Mucosa of gallbladder (tissue), 1 donor: Measurements from ENCODE around the gene LRP1B. TPM values are rescaled to one million over a fixed set of nuclear protein-coding genes. Genes with fewer than 3 reads are reported as not detected.

Experiments used
- DNase-seq: peaks from one replicate; pipeline ENCODE4 v3.0.0-alpha.2; 2020; ENCODE audit warnings: low spot score
- total RNA-seq: library from RNA; stranded (reverse); gene quantifications from one replicate; pipeline ENCODE4 v1.2.1, GENCODE V29; 2021
- donor health status: DM: no; HTN: no; CAD: no.

The LRP1B gene
- total RNA-seq, 1 donor from 2014 or later = 0.26 TPM

- DNase-seq = no peak
Measured at GRCh38 chr2:140905083-140905781, 1225.6 kb downstream of the LRP1B start.

- DNase-seq = no peak
Measured at GRCh38 chr2:140895378-140895777, 1235.4 kb downstream of the LRP1B start.

DNA sequence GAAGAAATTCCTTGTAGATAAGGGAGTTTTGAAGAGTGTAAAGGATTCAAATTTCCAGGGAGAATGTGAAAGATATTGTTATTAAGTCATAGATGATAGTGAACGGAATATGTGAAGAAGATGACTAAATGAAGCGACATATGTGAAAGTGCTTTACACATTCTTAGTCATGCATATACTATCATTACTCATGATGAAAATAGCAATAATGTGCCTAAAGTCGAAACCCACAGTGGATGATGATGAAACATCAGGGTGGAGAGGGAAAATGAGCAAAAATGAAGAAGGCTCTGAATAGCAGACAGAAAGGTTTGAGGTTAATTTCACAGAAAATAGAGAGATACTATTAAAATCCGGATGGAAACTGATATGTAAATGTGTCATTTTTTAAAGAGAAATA lies 1237.1 kb downstream of the LRP1B start:
- no peak for DNase-seq

DNA sequence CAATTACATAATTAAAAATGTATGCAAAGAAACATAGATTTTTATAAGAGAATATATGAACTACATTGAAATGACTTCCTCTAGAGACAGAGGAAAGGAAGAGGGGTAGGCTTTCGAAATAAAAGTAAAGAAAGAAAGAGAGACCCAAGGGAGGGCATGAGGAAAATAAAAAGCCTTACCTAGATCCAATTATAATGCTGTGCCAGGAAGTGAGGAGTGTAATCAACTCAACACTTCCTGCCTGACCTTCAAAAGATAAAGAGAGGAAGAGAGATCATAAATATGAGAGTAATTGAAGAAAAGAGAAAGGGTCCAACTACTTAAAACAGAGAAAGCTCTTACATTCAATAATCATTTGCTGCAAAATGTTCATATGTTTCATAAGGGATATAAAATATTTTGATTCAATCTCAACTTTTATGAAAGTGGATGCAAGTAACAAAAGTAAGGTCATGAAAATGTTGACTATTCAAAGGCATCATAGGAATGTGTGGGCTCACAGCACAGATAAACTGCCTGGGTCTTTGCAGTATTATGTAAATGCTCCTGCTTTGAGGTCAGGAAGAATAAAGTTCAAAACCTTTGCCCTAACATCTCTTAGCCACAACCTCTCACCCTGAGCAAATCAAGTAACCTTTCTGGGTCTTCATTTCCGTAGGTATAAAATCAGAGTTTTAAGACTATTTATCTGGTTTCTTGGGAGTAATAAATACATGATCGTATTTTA lies 1237.7 kb downstream of the LRP1B start:
- no peak for DNase-seq

- DNase-seq = no peak
Measured at GRCh38 chr2:140892436-140892835, 1238.4 kb downstream of the LRP1B start.

- no peak for DNase-seq
Measured at GRCh38 chr2:140891614-140892212, 1239.1 kb downstream of the LRP1B start.

DNA sequence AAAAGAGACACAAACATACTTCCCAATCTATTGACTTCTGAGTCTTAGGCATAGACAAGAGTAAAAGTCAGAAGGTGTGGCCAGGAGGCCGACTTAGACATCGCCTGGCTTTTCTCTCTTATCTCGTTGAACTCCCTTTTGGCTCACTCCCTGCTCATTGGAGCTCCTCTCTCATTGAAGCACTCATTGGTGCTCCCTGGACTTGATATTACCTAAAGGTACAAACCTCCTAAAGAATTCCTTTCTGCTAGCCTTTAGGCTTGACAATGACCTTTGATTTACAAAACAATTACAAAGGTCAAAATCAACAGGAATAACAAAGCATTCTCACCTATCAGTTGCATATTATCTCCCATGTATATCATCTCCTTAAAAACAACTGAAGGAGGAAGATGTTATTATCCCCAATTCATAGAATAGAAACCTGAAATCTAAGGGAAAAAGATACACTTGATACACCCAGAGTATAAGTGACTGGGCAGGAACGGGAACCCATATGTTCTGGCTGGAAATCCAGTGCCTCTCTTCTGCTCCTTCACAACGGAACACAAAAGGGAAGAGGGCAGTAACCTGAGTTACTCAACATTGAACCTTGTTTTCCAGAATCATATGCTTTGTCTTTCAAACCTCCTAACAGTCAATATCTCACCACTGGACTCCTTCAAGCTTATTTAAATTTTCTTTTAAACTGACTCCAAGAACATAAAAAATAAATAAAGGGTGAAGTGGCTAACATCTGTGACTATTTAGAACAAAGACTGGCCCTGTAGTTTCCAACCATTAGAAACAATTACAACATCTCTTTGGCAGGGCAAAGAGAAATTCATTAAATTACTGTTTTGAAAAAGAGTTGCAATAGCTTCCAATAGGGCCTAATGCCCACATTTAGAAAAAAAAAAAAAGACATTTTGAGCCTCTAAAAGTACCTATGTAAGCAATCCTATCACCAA lies 1247.9 kb downstream of the LRP1B start:
- DNase-seq = no peak

DNA sequence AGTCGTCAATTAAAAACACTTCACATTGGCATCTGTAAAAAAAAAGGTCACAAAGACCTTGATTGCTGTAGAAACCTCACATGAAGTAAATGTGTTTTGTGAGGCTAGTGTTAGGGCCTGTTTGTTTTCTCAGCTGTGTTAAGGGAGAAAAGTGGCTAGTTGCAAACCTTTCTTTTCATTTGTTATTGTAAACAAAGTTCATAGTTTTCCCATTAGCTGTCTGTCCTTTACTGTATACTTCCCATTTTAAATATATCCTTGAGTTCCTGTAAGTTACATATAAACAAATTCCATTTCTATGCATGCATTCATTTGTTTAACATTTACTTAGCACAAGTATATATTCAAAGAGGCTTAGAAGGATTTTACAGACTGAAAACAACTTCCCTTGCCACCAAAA lies 1250.2 kb downstream of the LRP1B start:
- DNase-seq = no peak

DNA sequence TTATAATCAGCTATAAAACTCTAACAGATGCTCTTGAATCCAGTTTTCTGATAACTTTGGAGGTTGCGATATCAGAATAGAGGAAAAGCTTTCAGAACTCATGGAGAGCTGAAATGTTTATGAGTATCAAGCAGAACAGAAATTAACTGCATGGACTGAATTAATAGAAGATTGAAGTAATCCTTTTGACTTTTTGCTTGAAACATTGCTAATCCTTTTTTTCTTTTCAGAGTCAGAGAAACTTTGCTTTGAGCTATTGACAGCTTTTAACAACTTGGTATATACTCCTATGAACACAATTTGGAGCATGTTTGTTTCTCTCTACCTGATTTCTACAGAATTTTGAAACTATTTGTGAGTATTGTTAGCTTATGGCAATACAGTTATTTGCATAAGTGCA lies 1254.8 kb downstream of the LRP1B start:
- no peak for DNase-seq

- no peak for DNase-seq
Measured at GRCh38 chr2:140873915-140874531, 1256.8 kb downstream of the LRP1B start.

- no peak for DNase-seq
Measured at GRCh38 chr2:140869925-140870324, 1260.9 kb downstream of the LRP1B start.

DNA sequence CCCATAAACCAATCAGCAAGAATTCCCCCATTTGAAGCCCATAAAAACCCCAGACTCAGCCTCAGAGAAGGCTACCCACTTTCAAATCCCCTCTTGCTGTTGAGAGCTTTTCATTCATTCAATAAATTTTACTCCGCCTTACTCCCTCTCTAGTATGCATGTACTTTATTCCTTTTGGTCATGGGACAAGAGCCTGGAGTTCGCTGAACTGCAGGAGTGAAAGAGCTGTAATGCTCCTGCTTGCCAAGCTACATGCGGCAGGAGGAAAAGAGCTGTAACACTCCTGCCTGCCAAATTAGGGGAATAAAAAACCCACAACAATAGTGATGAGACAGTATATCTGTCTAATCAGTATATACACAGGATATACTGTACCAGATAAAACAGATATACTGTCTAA lies 1261.7 kb downstream of the LRP1B start:
- no peak for DNase-seq

GRCh38 chr2:140865837-140866236 lies 1265.0 kb downstream of the LRP1B start:
- DNase-seq = no peak

DNA sequence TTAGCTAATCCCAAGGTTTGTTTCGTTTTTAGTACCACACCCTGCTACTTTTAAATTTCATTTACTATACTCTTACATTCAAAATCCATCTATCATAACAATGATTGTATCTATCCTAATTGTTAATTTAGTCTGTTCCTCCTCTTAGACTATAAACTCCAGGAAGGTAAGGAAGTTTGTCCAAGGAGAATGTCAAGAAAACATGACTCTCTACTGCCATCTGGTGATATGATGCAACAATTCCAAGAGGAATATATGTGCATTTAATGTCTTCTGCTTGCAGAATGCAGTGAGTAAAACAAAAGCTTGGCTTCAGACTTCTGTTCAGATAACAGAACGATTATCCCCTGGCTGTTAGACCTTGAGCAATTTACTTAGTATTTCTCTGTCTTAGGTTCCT lies 1267.1 kb downstream of the LRP1B start:
- DNase-seq = no peak

- no peak for DNase-seq
Measured at GRCh38 chr2:140862181-140862580, 1268.6 kb downstream of the LRP1B start.

GRCh38 chr2:140861666-140862065 lies 1269.2 kb downstream of the LRP1B start:
- DNase-seq = no peak

DNA sequence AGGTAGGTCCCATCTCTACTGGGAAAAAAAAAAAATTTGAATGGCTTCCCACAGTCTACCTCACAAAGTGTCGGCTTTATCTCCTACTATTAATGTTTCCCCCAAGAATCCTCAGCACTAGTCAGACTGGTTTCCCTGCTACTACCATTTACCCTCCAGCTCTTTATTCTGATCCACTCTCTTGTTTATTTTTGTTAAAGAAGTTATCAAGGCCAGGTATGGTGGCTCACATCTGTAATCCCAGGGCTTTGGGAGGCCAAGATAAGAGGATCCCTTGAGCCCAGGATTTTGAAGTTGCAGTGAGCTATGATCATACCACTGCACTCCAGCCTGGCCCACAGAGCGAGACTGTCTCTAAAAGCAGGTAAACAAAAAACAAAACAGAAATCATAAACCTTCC lies 1275.3 kb downstream of the LRP1B start:
- DNase-seq = no peak

DNA sequence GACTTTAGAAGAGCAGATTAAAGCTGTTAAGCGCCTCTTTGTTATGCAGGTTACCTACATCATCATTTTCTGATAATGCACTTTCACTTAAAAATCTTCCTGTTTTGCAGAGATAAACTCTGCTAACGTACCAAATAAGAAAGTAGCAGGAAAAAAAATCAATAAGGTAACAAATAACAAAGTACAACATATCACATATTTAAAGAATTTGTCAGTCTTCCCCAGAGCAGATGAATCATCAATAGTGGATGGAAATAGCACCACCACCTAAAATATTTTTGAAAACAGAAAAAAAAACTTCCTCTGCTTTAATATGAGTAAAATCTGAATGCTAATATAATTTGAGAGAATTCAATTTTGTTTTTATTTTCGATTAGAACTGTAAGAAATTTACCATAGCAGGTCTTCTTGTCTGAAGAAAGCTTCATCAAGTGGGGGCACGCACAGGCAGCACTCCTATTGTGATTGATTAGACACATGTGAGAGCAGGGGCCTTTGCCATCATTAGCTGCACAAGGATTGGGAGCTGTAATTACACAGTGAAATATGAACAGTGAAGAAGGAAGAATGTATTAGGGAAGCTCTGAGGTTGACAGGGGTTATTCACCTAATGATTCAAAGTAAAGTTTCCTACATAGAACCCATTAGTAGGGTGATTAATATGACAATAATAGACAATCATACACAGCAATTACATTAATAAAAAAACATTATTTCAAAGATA lies 1279.4 kb downstream of the LRP1B start:
- no peak for DNase-seq

DNA sequence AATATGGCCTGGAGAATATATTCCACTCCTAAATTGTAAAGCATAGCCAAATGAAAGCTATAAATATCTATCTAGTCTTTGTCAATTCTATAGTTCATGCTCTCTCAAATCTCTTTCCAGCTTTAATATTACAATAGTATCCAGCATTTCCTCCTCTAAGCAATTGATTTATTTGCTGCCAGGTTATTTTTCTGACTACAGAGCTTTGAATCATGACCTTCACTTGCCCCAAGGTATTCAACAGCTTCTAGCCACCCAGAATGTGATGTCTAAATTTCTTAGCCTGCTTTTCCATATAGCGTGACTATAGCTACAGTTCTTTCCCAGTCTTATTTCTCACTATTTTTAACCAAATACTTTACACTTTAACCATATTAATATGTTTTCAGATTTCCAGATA lies 1287.6 kb downstream of the LRP1B start:
- DNase-seq = no peak

DNA sequence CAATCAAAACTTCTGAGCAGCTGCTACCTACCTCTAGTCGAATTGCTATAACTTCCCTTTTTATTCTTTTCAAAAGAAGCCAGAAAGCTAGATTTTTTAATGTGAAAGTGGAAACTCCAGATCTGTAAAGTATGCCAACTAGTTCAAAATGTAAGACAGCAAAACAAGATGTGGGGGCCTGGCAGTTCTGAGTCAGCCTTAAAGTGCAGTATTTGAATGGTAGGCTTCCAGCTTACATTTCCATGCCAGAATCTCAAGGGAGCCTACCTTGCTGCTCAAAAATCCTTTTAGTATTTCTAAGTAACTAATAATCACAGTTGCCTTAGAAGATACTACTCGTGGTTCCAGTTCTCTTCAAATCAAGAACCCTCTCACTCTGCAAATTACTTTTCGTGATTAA lies 1288.7 kb downstream of the LRP1B start:
- DNase-seq = no peak

GRCh38 chr2:140841141-140841540 lies 1289.7 kb downstream of the LRP1B start:
- no peak for DNase-seq
